ENCODE results near the gene AP1G2. TPM values are rescaled to one million over a fixed set of nuclear protein-coding genes. Genes with fewer than 3 reads are reported as not detected.

The AP1G2 gene
- total RNA-seq, 4 donors from 2014 or later: 71.6 to 128 (median 114) TPM

- Histone ChIP-seq H3K36me3 (no peaks in the 10 kb centered on the region), H3K27me3 (no peaks in the 10 kb centered on the region), H3K9me3 (no peaks in the 10 kb centered on the region), H3K4me1 (peaks cover 13 to 16% of the 10 kb centered on the region in 2 donors), H3K27ac (no peak overlapping the region), H3K4me3 (replicated peaks in 1 of 3) (peak overlapping the region; percentile 23 to 68 (median 56))
- TF ChIP-seq CTCF (IDR thresholded peaks at IDR 0.05) (no peak), POLR2A (IDR thresholded peaks at IDR 0.05) (no peak)
- intact Hi-C loops (cut with DNase I): no loop called here
- 1 to 2% methylated on average over 37 of the region's 37 CpGs for WGBS, 2 donors
- DNase-seq: no peak
These were observed 16.8 kb downstream of the AP1G2 start for GRCh38 chr14:23550812-23551265.

- Histone ChIP-seq H3K4me3 (replicated peaks in 1 of 3) (peak overlapping the region in 2 of 3 donors; percentile 56 to 68), H3K4me1 (peaks cover 8 to 12% of the 10 kb centered on the region in 2 donors), H3K36me3 (no peaks in the 10 kb centered on the region), H3K27ac (no peak overlapping the region), H3K27me3 (no peaks in the 10 kb centered on the region), H3K9me3 (no peaks in the 10 kb centered on the region)
- WGBS, 2 donors: 39 to 40% methylated on average over 12 of the region's 12 CpGs
- intact Hi-C loops (cut with DNase I): no loop called here
- DNase-seq: no peak
- TF ChIP-seq POLR2A (IDR thresholded peaks at IDR 0.05) (no peak), CTCF (IDR thresholded peaks at IDR 0.05) (no peak)
These were observed 17.3 kb downstream of the AP1G2 start for GRCh38 chr14:23550131-23550811.

- intact Hi-C loops (cut with DNase I): no loop called here
- no peak for DNase-seq
- Histone ChIP-seq H3K27me3 (no peaks in the 10 kb centered on the region), H3K9me3 (no peaks in the 10 kb centered on the region), H3K4me3 (replicated peaks in 1 of 3) (no peak overlapping the region), H3K27ac (no peak overlapping the region), H3K4me1 (peaks cover 6 to 9% of the 10 kb centered on the region in 2 donors), H3K36me3 (no peaks in the 10 kb centered on the region)
- WGBS, 2 donors: 63 to 70% methylated on average over 18 of the region's 18 CpGs
- TF ChIP-seq CTCF (IDR thresholded peaks at IDR 0.05) (no peak), POLR2A (IDR thresholded peaks at IDR 0.05) (no peak)
These were observed 19.0 kb downstream of the AP1G2 start for GRCh38 chr14:23548351-23549318.

GRCh38 chr14:23547924-23548323, 19.7 kb downstream of the AP1G2 start:
- no peak for DNase-seq
- whole genome bisulfite sequencing, 2 donors: 82 to 83% methylated on average over 2 of the region's 2 CpGs
- Histone ChIP-seq H3K9me3 (no peaks in the 10 kb centered on the region), H3K27ac (no peak overlapping the region), H3K36me3 (no peaks in the 10 kb centered on the region), H3K27me3 (no peaks in the 10 kb centered on the region), H3K4me1 (peaks cover 6 to 9% of the 10 kb centered on the region in 2 donors), H3K4me3 (replicated peaks in 1 of 3) (no peak overlapping the region)
- intact Hi-C loops (cut with DNase I): no loop called here
- no peak for TF ChIP-seq CTCF (IDR thresholded peaks at IDR 0.05)
- TF ChIP-seq POLR2A (IDR thresholded peaks at IDR 0.05): no peak

Data from thyroid gland (tissue), 4 donors.